Adrenal gland (tissue), 5 donors: ENCODE measurements around the gene ZNF391.

ENCODE experiments used
- CTCF ChIP-seq, 6 experiments: fragments of 450-650 bp in 4 of 6; fragments of 200-600 bp in 2 of 6; sonication (generic) in 1 of 6; IDR thresholded peaks; 1 replicate in 5 of 6; 2 replicates in 1 of 6; pipeline versions ENCODE4 v1.5.1 to v1.8.0; 2016 to 2021; ENCODE audit warnings: antibody characterized with exemption in 6 of 6, mild to moderate bottlenecking in 2 of 6, moderate library complexity in 1 of 6
- POLR2A ChIP-seq, 2 donors: fragments of 450-650 bp; IDR thresholded peaks; one replicate each; pipeline ENCODE4 v1.6.1; 2017; ENCODE audit warnings: antibody characterized with exemption in 2 of 2, mild to moderate bottlenecking in 2 of 2, moderate library complexity in 1 of 2
- donor health status: DM: no; HTN: no; CAD: no.

GRCh38 chr6:27442932-27443331 is 54.4 kb downstream of the ZNF391 start:
- TF ChIP-seq CTCF (IDR thresholded peaks at IDR 0.05) (no peak), POLR2A (IDR thresholded peaks at IDR 0.05) (no peak)
